GM18867 (cell line): Measurements from ENCODE around the gene KBTBD4.
"Not testable (repeated sequence)": the region's sequence is repeated elsewhere in the genome, so short reads cannot be mapped to it uniquely, and the experiment has no call there.

Experiments used
- ATAC-seq: cut with Tn5 transposase; IDR thresholded peaks from one replicate; pipeline ENCODE4 v1.9.1; 2021; ENCODE audit warnings: mild to moderate bottlenecking, moderate library complexity; ENCODE audit not compliant: unreplicated experiment

Gene KBTBD4

GRCh38 chr11:47529951-47530350 is 48.8 kb downstream of the KBTBD4 start:
- ATAC-seq: no peak

DNA sequence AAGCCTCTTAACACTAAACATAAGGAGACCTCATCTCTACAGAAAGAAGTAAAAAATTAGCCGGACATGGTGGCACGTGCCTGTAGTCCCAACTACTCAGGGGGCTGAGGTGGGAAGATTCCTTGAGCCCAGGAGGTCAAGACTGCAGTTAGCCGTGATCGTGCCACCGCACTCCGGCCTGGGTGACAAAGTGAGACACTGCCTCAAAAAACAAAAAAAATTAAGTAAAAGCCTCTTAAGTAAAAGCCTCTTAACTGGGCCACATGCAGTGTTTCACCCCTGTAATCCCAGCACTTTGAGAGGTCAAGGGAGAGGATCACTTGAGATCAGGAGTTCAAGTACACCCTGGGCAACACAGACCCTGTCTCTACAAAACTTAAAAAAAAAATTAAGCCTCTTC is 51.6 kb downstream of the KBTBD4 start:
- no peak for ATAC-seq

GRCh38 chr11:47526032-47526431 is 52.7 kb downstream of the KBTBD4 start:
- not testable (repeated sequence) for ATAC-seq

DNA sequence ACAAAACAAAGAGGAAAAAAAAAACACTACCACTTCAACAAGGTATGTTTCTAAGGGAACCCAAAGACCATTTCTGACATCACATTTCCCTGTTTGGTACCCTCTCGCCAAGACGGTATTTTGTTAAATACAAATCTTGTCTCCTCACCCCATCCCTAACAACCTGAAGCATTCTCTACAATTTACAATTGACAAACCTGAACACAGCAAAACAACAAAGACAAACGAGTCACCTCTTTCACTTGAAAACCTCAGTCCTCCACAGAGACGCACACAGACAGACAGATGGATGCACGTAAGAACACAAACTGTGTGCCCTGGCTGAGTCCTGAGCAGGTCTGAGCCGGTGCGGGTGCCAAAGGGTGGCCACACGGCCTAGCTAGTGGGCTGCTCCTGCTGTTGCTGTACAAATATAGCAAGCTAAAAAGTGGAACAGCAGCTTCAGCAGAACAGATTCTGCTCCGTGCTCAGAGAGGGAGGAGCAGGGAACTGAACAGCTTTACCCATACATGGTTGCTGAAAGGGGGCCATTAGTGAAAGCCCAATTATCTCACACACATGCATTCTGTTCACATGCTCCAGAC is 54.4 kb downstream of the KBTBD4 start:
- ATAC-seq: no peak

- ATAC-seq: no peak
Measured at GRCh38 chr11:47523490-47524225, 55.1 kb downstream of the KBTBD4 start.
